CD4-positive, alpha-beta memory T cell (primary cell): ENCODE measurements around the gene SGCE. TPM values are rescaled to one million over a fixed set of nuclear protein-coding genes. Genes with fewer than 3 reads are reported as not detected.

Source experiments
- CTCF ChIA-PET: fragments of 350-600 bp; sonication (Branson Sonifier 250); formaldehyde crosslinking; loops from one replicate; lab custom pipeline; 2021; ENCODE audit warnings: inconsistent platforms; ENCODE audit not compliant: partially characterized antibody; lab: Charles Lee
- POLR2A ChIA-PET: fragments of 350-600 bp; sonication (Branson Sonifier 250); formaldehyde crosslinking; loops from one replicate; lab custom pipeline; 2021; ENCODE audit not compliant: partially characterized antibody; lab: Charles Lee
- DNase-seq, 5 donors: peaks; one replicate each; pipeline versions ENCODE4 v3.0.0 to v3.0.0-alpha.2; 2020 to 2022; ENCODE audit warnings: mixed read lengths in 1 of 5
- H3K27ac ChIP-seq: one replicate; pipeline ENCODE4 v1.7.0; 2013; ENCODE audit warnings: low read depth, low read length
- H3K27me3 ChIP-seq: 2 replicates; pipeline ENCODE4 v1.7.0; 2013; ENCODE audit warnings: mild to moderate bottlenecking, low read length, moderate library complexity; ENCODE audit not compliant: insufficient read depth
- H3K36me3 ChIP-seq: 2 replicates; pipeline ENCODE4 v1.7.0; 2013; ENCODE audit warnings: mild to moderate bottlenecking, low read length, moderate library complexity; ENCODE audit not compliant: insufficient read depth
- H3K4me1 ChIP-seq: 2 replicates; pipeline ENCODE4 v1.7.0; 2013; ENCODE audit warnings: mild to moderate bottlenecking, low read length, moderate library complexity; ENCODE audit not compliant: insufficient read depth
- H3K4me3 ChIP-seq, 2 donors: one replicate each; pipeline ENCODE4 v1.7.0; 2013; ENCODE audit warnings: low read length in 2 of 2, mild to moderate bottlenecking in 1 of 2
- H3K9me3 ChIP-seq, 2 donors: one replicate each; pipeline ENCODE4 v1.7.0; 2013; ENCODE audit warnings: low read length in 2 of 2, control low read depth in 1 of 2; ENCODE audit not compliant: control insufficient read depth in 1 of 2
- H3K27ac Mint-ChIP-seq, 7 donors: one replicate each; pipeline ENCODE4 v1.8.0; 2020 to 2021; ENCODE audit warnings: mixed read lengths in 7 of 7, mild to moderate bottlenecking in 6 of 7, inconsistent platforms in 3 of 7, moderate library complexity in 3 of 7
- H3K27me3 Mint-ChIP-seq, 2 donors: one replicate each; pipeline ENCODE4 v1.8.0; 2020 to 2021; ENCODE audit warnings: mixed read lengths in 2 of 2
- H3K36me3 Mint-ChIP-seq, 2 donors: one replicate each; pipeline ENCODE4 v1.8.0; 2020 to 2021; ENCODE audit warnings: mixed read lengths in 2 of 2, inconsistent platforms in 1 of 2, mild to moderate bottlenecking in 1 of 2
- H3K4me1 Mint-ChIP-seq, 4 donors: one replicate each; pipeline ENCODE4 v1.8.0; 2020 to 2021; ENCODE audit warnings: mixed read lengths in 4 of 4, mild to moderate bottlenecking in 1 of 4
- H3K4me3 Mint-ChIP-seq, 8 donors: one replicate each; pipeline ENCODE4 v1.8.0; 2020 to 2021; ENCODE audit warnings: mixed read lengths in 8 of 8, mild to moderate bottlenecking in 7 of 8, moderate library complexity in 6 of 8, inconsistent platforms in 3 of 8
- H3K9me3 Mint-ChIP-seq, 8 donors: one replicate each; pipeline ENCODE4 v1.8.0; 2020 to 2021; ENCODE audit warnings: mixed read lengths in 8 of 8, mild to moderate bottlenecking in 5 of 8, inconsistent platforms in 3 of 8, moderate library complexity in 1 of 8
- intact Hi-C: fragments of 100-400 bp; cut with micrococcal nuclease; formaldehyde crosslinking; loops from one replicate; pipeline ENCODE4 v1.15.1; 2023
- polyA plus RNA-seq, 2 donors: library from polyadenylated mRNA; unstranded; fragments of 300-500 nt; fragmentation: Illumina TruSeq; gene quantifications; one replicate each; pipeline ENCODE4 v1.2.3, GENCODE V29; 2021
- total RNA-seq, 2 experiments: library from RNA; stranded (reverse); gene quantifications; one replicate each; pipeline ENCODE4 v1.2.3, GENCODE V29; 2021

Gene SGCE
- total and polyA plus RNA-seq, 4 experiments from 2014 or later: 0.32 to 2.2 (median 1.2) TPM

- CTCF ChIA-PET: no interaction called here
- no peaks in the 10 kb centered on the region for H3K9me3 ChIP-seq
- H3K4me3 Mint-ChIP-seq: no peak overlapping the region
- H3K27ac Mint-ChIP-seq: no peak overlapping the region
- H3K4me1 Mint-ChIP-seq: peaks cover 0 to 3% (median 2%) of the 10 kb centered on the region in 4 donors
- no peaks in the 10 kb centered on the region for H3K4me1 ChIP-seq
- H3K27me3 ChIP-seq: no peaks in the 10 kb centered on the region
- DNase-seq: no peak
- no peaks in the 10 kb centered on the region for H3K36me3 Mint-ChIP-seq
- intact Hi-C loops: no loop called here
- no peaks in the 10 kb centered on the region for H3K36me3 ChIP-seq
- no peak overlapping the region for H3K4me3 ChIP-seq
- peaks cover 0 to 3% (median 0%) of the 10 kb centered on the region in 8 donors for H3K9me3 Mint-ChIP-seq
- no peak overlapping the region for H3K27ac ChIP-seq
- POLR2A ChIA-PET: no interaction called here
- H3K27me3 Mint-ChIP-seq: peaks cover 8% of the 10 kb centered on the region in 2 donors
These were observed 14.0 kb upstream of the SGCE start for GRCh38 chr7:94669773-94670495.

- Mint-ChIP-seq H3K27me3 (peaks cover 8 to 10% of the 10 kb centered on the region in 2 donors), H3K4me3 (no peak overlapping the region), H3K9me3 (peaks cover 0 to 6% (median 0%) of the 10 kb centered on the region in 8 donors), H3K36me3 (no peaks in the 10 kb centered on the region), H3K4me1 (peaks cover 0 to 6% (median 2%) of the 10 kb centered on the region in 4 donors), H3K27ac (no peak overlapping the region)
- ChIA-PET CTCF (interaction anchor here (2.3 kb wide), 1 partner anchor 10 kb away, joined by 11 read pairs; the partner anchor contains the start of gene SGCE), POLR2A (no interaction called here)
- H3K27me3 ChIP-seq: no peaks in the 10 kb centered on the region
- no peaks in the 10 kb centered on the region for H3K36me3 ChIP-seq
- DNase-seq: no peak
- no peaks in the 10 kb centered on the region for H3K4me1 ChIP-seq
- H3K9me3 ChIP-seq: no peaks in the 10 kb centered on the region
- H3K4me3 ChIP-seq: no peak overlapping the region
- intact Hi-C loops: no loop called here
- H3K27ac ChIP-seq: no peak overlapping the region
These were observed 11.1 kb upstream of the SGCE start for GRCh38 chr7:94666879-94667587.

GRCh38 chr7:94665426-94665825, 9.5 kb upstream of the SGCE start:
- Mint-ChIP-seq H3K4me3 (no peak overlapping the region), H3K27me3 (peaks cover 8 to 10% of the 10 kb centered on the region in 2 donors), H3K36me3 (no peaks in the 10 kb centered on the region), H3K4me1 (peaks cover 0 to 6% (median 2%) of the 10 kb centered on the region in 4 donors), H3K27ac (no peak overlapping the region), H3K9me3 (peaks cover 0 to 6% (median 0%) of the 10 kb centered on the region in 8 donors)
- no peaks in the 10 kb centered on the region for H3K27me3 ChIP-seq
- no peak for DNase-seq
- H3K9me3 ChIP-seq: no peaks in the 10 kb centered on the region
- H3K4me3 ChIP-seq: no peak overlapping the region
- H3K27ac ChIP-seq: no peak overlapping the region
- H3K4me1 ChIP-seq: no peaks in the 10 kb centered on the region
- ChIA-PET CTCF (no interaction called here), POLR2A (no interaction called here)
- H3K36me3 ChIP-seq: no peaks in the 10 kb centered on the region
- intact Hi-C loops: no loop called here

GRCh38 chr7:94664023-94664422, 8.1 kb upstream of the SGCE start:
- Histone ChIP-seq H3K27me3 (no peaks in the 10 kb centered on the region), H3K9me3 (no peaks in the 10 kb centered on the region), H3K27ac (no peak overlapping the region), H3K36me3 (no peaks in the 10 kb centered on the region), H3K4me1 (no peaks in the 10 kb centered on the region), H3K4me3 (no peak overlapping the region)
- ChIA-PET POLR2A (no interaction called here), CTCF (no interaction called here)
- intact Hi-C loops: no loop called here
- DNase-seq: no peak
- H3K4me3 Mint-ChIP-seq: no peak overlapping the region
- H3K36me3 Mint-ChIP-seq: no peaks in the 10 kb centered on the region
- H3K27me3 Mint-ChIP-seq: peaks cover 8 to 10% of the 10 kb centered on the region in 2 donors
- H3K4me1 Mint-ChIP-seq: peaks cover 0 to 6% (median 2%) of the 10 kb centered on the region in 4 donors
- no peak overlapping the region for H3K27ac Mint-ChIP-seq
- H3K9me3 Mint-ChIP-seq: peaks cover 0 to 6% (median 0%) of the 10 kb centered on the region in 8 donors

GRCh38 chr7:94662548-94662947, 6.6 kb upstream of the SGCE start:
- Mint-ChIP-seq H3K27ac (no peak overlapping the region), H3K4me3 (no peak overlapping the region), H3K9me3 (peaks cover 0 to 6% (median 0%) of the 10 kb centered on the region in 8 donors), H3K27me3 (peaks cover 2 to 5% of the 10 kb centered on the region in 2 donors), H3K4me1 (peaks cover 2 to 6% (median 3%) of the 10 kb centered on the region in 4 donors), H3K36me3 (no peaks in the 10 kb centered on the region)
- POLR2A ChIA-PET: no interaction called here
- no peaks in the 10 kb centered on the region for H3K9me3 ChIP-seq
- no peak overlapping the region for H3K27ac ChIP-seq
- no peak for DNase-seq
- no peaks in the 10 kb centered on the region for H3K36me3 ChIP-seq
- H3K4me3 ChIP-seq: no peak overlapping the region
- intact Hi-C loops: no loop called here
- H3K27me3 ChIP-seq: no peaks in the 10 kb centered on the region
- CTCF ChIA-PET: no interaction called here
- H3K4me1 ChIP-seq: peaks cover 4% of the 10 kb centered on the region

- Mint-ChIP-seq H3K27me3 (peaks cover 6 to 8% of the 10 kb centered on the region in 2 donors), H3K4me3 (no peak overlapping the region), H3K27ac (no peak overlapping the region), H3K36me3 (peaks cover 0 to 2% of the 10 kb centered on the region in 2 donors), H3K4me1 (peaks cover 7 to 24% (median 17%) of the 10 kb centered on the region in 4 donors), H3K9me3 (peaks cover 0 to 10% (median 0%) of the 10 kb centered on the region in 8 donors)
- POLR2A ChIA-PET: no interaction called here
- no peaks in the 10 kb centered on the region for H3K36me3 ChIP-seq
- peaks cover 5% of the 10 kb centered on the region for H3K27me3 ChIP-seq
- no peak overlapping the region for H3K4me3 ChIP-seq
- peaks cover 21% of the 10 kb centered on the region for H3K4me1 ChIP-seq
- H3K9me3 ChIP-seq: no peaks in the 10 kb centered on the region
- CTCF ChIA-PET: interaction anchor here (1.2 kb wide), 1 partner anchor 211 kb away, joined by 3 read pairs; no protein-coding TSS in a partner anchor
- no peak for DNase-seq
- intact Hi-C loops: no loop called here
- no peak overlapping the region for H3K27ac ChIP-seq
These were observed 4.1 kb upstream of the SGCE start for GRCh38 chr7:94660006-94660405.

GRCh38 chr7:94658826-94659225, 2.9 kb upstream of the SGCE start:
- peaks cover 0 to 10% (median 0%) of the 10 kb centered on the region in 8 donors for H3K9me3 Mint-ChIP-seq
- POLR2A ChIA-PET: interaction anchor here (2.9 kb wide), 1 partner anchor 149 kb away, joined by 13 read pairs; the partner anchor contains the start of gene CASD1
- no peaks in the 10 kb centered on the region for H3K36me3 ChIP-seq
- CTCF ChIA-PET: interaction anchor here (1.2 kb wide), 1 partner anchor 210 kb away, joined by 3 read pairs; no protein-coding TSS in a partner anchor
- intact Hi-C loops: loop anchor here (2.0 to 10.0 kb wide), 3 partner anchors 212 to 1854 kb away; partner anchors contain the start of gene BET1
- peaks cover 25% of the 10 kb centered on the region for H3K4me1 ChIP-seq
- H3K27me3 ChIP-seq: peaks cover 14% of the 10 kb centered on the region
- peaks cover 8 to 28% (median 20%) of the 10 kb centered on the region in 4 donors for H3K4me1 Mint-ChIP-seq
- H3K36me3 Mint-ChIP-seq: peaks cover 0 to 2% of the 10 kb centered on the region in 2 donors
- H3K27me3 Mint-ChIP-seq: peaks cover 4 to 14% of the 10 kb centered on the region in 2 donors
- no peak overlapping the region for H3K4me3 Mint-ChIP-seq
- H3K4me3 ChIP-seq: no peak overlapping the region
- no peak overlapping the region for H3K27ac Mint-ChIP-seq
- H3K27ac ChIP-seq: no peak overlapping the region
- DNase-seq: no peak
- H3K9me3 ChIP-seq: no peaks in the 10 kb centered on the region
